Measurements from ENCODE around the gene MRPL27. TPM values are rescaled to one million over a fixed set of nuclear protein-coding genes. Genes with fewer than 3 reads are reported as not detected.
"Not testable (repeated sequence)": the region's sequence is repeated elsewhere in the genome, so short reads cannot be mapped to it uniquely, and the experiment has no call there.

Gene MRPL27
- total RNA-seq, 2 experiments from 2014 or later = 13.7 to 14.8 TPM

DNA sequence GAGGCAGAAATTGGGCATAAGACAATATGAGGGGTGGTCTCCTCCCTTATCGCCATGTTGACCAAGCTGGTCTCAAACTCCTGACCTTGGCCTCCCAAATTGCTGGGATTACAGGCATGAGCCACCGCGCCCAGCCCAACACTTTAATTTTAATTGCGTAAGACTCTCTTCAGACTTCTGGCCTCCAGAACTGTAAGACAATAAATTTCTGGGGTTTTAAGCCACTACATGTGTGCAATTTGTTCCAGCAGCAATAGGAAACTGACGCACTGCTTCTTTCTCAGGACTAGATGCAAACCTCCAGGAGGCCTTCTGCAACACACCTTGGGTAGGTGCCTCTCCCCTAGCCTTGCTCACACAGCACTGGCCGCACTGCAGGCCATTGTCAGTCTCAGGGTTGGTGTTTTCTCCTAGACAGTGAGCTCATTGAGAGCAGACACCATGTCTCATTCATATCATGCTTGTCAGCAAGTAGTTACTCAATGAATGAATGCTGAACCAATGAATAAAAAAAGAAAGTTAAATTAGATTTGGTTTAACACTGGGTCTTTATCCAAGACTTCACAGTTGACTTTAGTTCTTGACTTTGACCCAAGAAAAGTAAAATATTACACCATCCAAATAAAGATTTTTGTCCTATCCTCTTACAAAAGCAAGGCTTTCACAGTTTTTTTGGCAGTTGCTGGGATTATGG, 47.6 kb upstream of the MRPL27 start:
- peaks cover 19% of the 10 kb centered on the region for H3K4me1 ChIP-seq (ENCODE audit: insufficient read depth, low read length)
- H3K9me3 ChIP-seq (ENCODE audit: control insufficient read depth in 1 of 2, insufficient read depth in 1 of 2, low read length in 2 of 2) = peaks cover 4% of the 10 kb centered on the region in 2 experiments
- intact Hi-C loops (cut with DNase I, micrococcal nuclease) = loop anchor here in 1 of 2 experiments (5.0 kb wide), 1 partner anchor 137 kb away; no protein-coding TSS in a partner anchor
- CTCF ChIA-PET = interaction anchor here (1.1 to 2.1 kb wide), 2 partner anchors 23 to 30 kb away, joined by 4 to 14 read pairs; partner anchors contain the start of gene LRRC59
- no peaks in the 10 kb centered on the region for H3K36me3 ChIP-seq (ENCODE audit: insufficient read depth, low read length)
- H3K4me3 ChIP-seq (ENCODE audit: low read length) = no peak overlapping the region
- ATAC-seq (ENCODE audit: poor library complexity) = no peak
- Mint-ChIP-seq H3K27ac (peak overlapping the region; percentile 91), H3K27me3 (no peaks in the 10 kb centered on the region), H3K36me3 (ENCODE audit: low read depth) (peaks cover 5% of the 10 kb centered on the region), H3K4me1 (ENCODE audit: low read depth) (peaks cover 26% of the 10 kb centered on the region), H3K9me3 (peaks cover 2% of the 10 kb centered on the region), H3K4me3 (peak overlapping the region; percentile 20)
- TF ChIP-seq, protein P1, sequence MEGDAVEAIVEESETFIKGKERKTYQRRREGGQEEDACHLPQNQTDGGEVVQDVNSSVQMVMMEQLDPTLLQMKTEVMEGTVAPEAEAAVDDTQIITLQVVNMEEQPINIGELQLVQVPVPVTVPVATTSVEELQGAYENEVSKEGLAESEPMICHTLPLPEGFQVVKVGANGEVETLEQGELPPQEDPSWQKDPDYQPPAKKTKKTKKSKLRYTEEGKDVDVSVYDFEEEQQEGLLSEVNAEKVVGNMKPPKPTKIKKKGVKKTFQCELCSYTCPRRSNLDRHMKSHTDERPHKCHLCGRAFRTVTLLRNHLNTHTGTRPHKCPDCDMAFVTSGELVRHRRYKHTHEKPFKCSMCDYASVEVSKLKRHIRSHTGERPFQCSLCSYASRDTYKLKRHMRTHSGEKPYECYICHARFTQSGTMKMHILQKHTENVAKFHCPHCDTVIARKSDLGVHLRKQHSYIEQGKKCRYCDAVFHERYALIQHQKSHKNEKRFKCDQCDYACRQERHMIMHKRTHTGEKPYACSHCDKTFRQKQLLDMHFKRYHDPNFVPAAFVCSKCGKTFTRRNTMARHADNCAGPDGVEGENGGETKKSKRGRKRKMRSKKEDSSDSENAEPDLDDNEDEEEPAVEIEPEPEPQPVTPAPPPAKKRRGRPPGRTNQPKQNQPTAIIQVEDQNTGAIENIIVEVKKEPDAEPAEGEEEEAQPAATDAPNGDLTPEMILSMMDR (IDR thresholded peaks at IDR 0.05) = no peak
- no peak for DNase-seq
- H3K27ac ChIP-seq (ENCODE audit: low read depth in 1 of 2, low read length in 2 of 2) = peak overlapping the region in 1 of 2 donors; percentile 71
- H3K27me3 ChIP-seq (ENCODE audit: control insufficient read depth in 1 of 2, insufficient read depth in 2 of 2, low read length in 2 of 2) = no peaks in the 10 kb centered on the region
- POLR2A ChIA-PET = interaction anchor here (2.7 kb wide), 1 partner anchor 23 kb away, joined by 16 read pairs; the partner anchor contains the start of gene LRRC59

DNA sequence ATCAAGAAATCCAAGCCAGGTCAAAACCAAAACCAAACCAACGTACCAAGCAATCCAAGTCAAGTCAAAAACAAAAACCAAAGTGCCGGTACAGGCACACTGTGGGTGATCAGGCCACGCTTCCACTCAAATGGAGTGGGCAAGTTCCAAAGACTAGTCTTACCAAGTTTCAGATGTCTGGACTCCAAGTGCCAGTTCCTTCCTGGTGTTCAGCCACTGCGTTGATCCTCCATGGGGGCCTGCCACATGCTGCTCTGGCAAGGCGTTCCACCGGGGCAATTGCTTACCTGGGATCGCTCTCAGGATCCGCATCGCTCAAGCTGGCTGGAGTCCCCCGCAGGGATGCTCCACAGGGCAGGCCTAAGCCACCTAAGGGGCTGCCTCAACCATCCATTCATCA, 46.6 kb upstream of the MRPL27 start:
- intact Hi-C loops (cut with DNase I, micrococcal nuclease); H3K27me3 Mint-ChIP-seq; H3K27ac ChIP-seq (ENCODE audit: low read depth in 1 of 2, low read length in 2 of 2); H3K27ac Mint-ChIP-seq; H3K9me3 Mint-ChIP-seq; ATAC-seq (ENCODE audit: poor library complexity); CTCF ChIA-PET; DNase-seq; H3K36me3 Mint-ChIP-seq (ENCODE audit: low read depth); H3K36me3 ChIP-seq (ENCODE audit: insufficient read depth, low read length); H3K4me3 ChIP-seq (ENCODE audit: low read length); H3K27me3 ChIP-seq (ENCODE audit: control insufficient read depth in 1 of 2, insufficient read depth in 2 of 2, low read length in 2 of 2); H3K9me3 ChIP-seq (ENCODE audit: control insufficient read depth in 1 of 2, insufficient read depth in 1 of 2, low read length in 2 of 2): not testable (repeated sequence)
- POLR2A ChIA-PET = interaction anchor here (2.7 kb wide), 1 partner anchor 22 kb away, joined by 16 read pairs; the partner anchor contains the start of gene LRRC59
- peak overlapping the region; percentile 65 for H3K4me3 Mint-ChIP-seq
- peaks cover 19% of the 10 kb centered on the region for H3K4me1 Mint-ChIP-seq (ENCODE audit: low read depth)
- H3K4me1 ChIP-seq (ENCODE audit: insufficient read depth, low read length) = peaks cover 10% of the 10 kb centered on the region

DNA sequence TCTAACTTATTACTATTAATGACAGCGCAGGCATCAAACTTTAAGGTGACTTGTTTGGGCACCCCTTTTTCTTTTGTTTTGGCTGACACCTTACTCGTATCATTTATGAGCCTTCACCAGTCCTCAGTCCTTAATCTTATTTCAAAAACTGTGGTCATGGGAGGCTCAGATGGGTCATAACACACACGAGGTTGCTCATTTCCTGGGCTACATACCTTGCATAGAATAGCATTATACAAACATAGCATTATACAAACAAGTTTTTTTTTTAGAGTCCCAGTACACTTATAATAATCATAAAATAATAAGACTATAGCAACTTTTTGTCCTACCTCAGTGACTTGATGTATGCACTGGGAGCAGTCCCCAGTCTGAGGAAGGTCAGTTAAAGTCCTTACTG, 41.8 kb upstream of the MRPL27 start:
- H3K27me3 Mint-ChIP-seq = peaks cover 4% of the 10 kb centered on the region
- Histone ChIP-seq H3K27ac (ENCODE audit: low read depth in 1 of 2, low read length in 2 of 2) (no peak overlapping the region), H3K4me3 (ENCODE audit: low read length) (no peak overlapping the region), H3K4me1 (ENCODE audit: insufficient read depth, low read length) (no peaks in the 10 kb centered on the region), H3K27me3 (ENCODE audit: control insufficient read depth in 1 of 2, insufficient read depth in 2 of 2, low read length in 2 of 2) (no peaks in the 10 kb centered on the region), H3K36me3 (ENCODE audit: insufficient read depth, low read length) (no peaks in the 10 kb centered on the region), H3K9me3 (ENCODE audit: control insufficient read depth in 1 of 2, insufficient read depth in 1 of 2, low read length in 2 of 2) (peaks cover 4% of the 10 kb centered on the region in 2 experiments)
- no peaks in the 10 kb centered on the region for H3K36me3 Mint-ChIP-seq (ENCODE audit: low read depth)
- H3K27ac Mint-ChIP-seq = no peak overlapping the region
- DNase-seq = no peak
- POLR2A ChIA-PET = no interaction called here
- no peaks in the 10 kb centered on the region for H3K4me1 Mint-ChIP-seq (ENCODE audit: low read depth)
- no peak overlapping the region for H3K4me3 Mint-ChIP-seq
- intact Hi-C loops (cut with DNase I, micrococcal nuclease) = no loop called here
- peaks cover 2% of the 10 kb centered on the region for H3K9me3 Mint-ChIP-seq
- TF ChIP-seq, protein P1 (IDR thresholded peaks at IDR 0.05) = no peak
- no peak for ATAC-seq (ENCODE audit: poor library complexity)
- CTCF ChIA-PET = no interaction called here
